HepG2 (cell line): Measurements from ENCODE around the gene MYLK2. TPM values are rescaled to one million over a fixed set of nuclear protein-coding genes. Genes with fewer than 3 reads are reported as not detected.

Experiments used
- GABPB1 ChIP-seq: IDR thresholded peaks from 2 replicates; pipeline ENCODE4 v1.6.1; 2016; ENCODE audit warnings: mild to moderate bottlenecking, missing genetic modification reagents, moderate library complexity, missing compliant biosample characterization
- HDAC1 ChIP-seq: sonication (generic); formaldehyde crosslinking; IDR thresholded peaks from 2 replicates; pipeline ENCODE4 v1.5.1; 2020; ENCODE audit warnings: mild to moderate bottlenecking, missing genetic modification reagents
- MEF2D ChIP-seq: sonication (generic); formaldehyde crosslinking; IDR thresholded peaks from 2 replicates; pipeline ENCODE4 v1.5.1; 2020; ENCODE audit warnings: mild to moderate bottlenecking, missing genetic modification reagents
- SALL1 ChIP-seq: sonication (generic); formaldehyde crosslinking; IDR thresholded peaks from 2 replicates; pipeline ENCODE4 v1.8.0; 2022; ENCODE audit warnings: mild to moderate bottlenecking, missing genetic modification reagents
- SRSF1 ChIP-seq: fragments of 200-400 bp; formaldehyde crosslinking; optimal IDR thresholded peaks from 2 replicates; pipeline ENCODE3; 2017; ENCODE audit warnings: mild to moderate bottlenecking, low read depth, low read length, moderate library complexity
- TBL1XR1 ChIP-seq: fragments of 150-350 bp; IDR thresholded peaks from 2 replicates; pipeline ENCODE4 v1.6.1; 2014; ENCODE audit warnings: borderline replicate concordance, low read length; ENCODE audit not compliant: partially characterized antibody
- ZNF296 ChIP-seq: sonication (generic); formaldehyde crosslinking; conservative IDR thresholded peaks from 2 replicates; pipeline ENCODE4 v1.5.0; 2020; ENCODE audit warnings: mild to moderate bottlenecking, missing genetic modification reagents
- ZNF432 ChIP-seq: sonication (generic); formaldehyde crosslinking; IDR thresholded peaks from 2 replicates; pipeline ENCODE4 v1.5.0; 2020; ENCODE audit warnings: missing genetic modification reagents, mild to moderate bottlenecking, borderline replicate concordance
- ZNF451 ChIP-seq: sonication (generic); formaldehyde crosslinking; IDR thresholded peaks from 2 replicates; pipeline ENCODE4 v1.5.0; 2020; ENCODE audit warnings: mild to moderate bottlenecking, missing genetic modification reagents
- ZNF572 ChIP-seq: sonication (generic); formaldehyde crosslinking; IDR thresholded peaks from 2 replicates; pipeline ENCODE4 v1.5.1; 2020; ENCODE audit warnings: mild to moderate bottlenecking, missing genetic modification reagents
- ZNF788 ChIP-seq: sonication (generic); formaldehyde crosslinking; IDR thresholded peaks from 2 replicates; pipeline ENCODE4 v1.5.0; 2020; ENCODE audit warnings: mild to moderate bottlenecking, missing genetic modification reagents, borderline replicate concordance
- polyA plus RNA-seq, 8 experiments: library from polyadenylated mRNA; depleted of rRNA in 3 of 8; stranded (reverse) in 7 of 8; unstranded in 1 of 8; fragments of >200 nt; fragmentation: Illumina TruSeq in 4 of 8; extraction: Trizol in 4 of 8; gene quantifications; 2 replicates each; pipeline versions ENCODE4 v1.2.1 to v1.2.3, GENCODE V29; 2011 to 2016; ENCODE audit warnings: low read depth in 4 of 8, missing spikeins in 1 of 8, mixed read lengths in 1 of 8; ENCODE audit not compliant: insufficient read depth in 1 of 8
- total RNA-seq, 5 experiments: library from RNA; depleted of rRNA; stranded (reverse); fragments of >200 nt; fragmentation: Illumina TruSeq; extraction: Trizol; gene quantifications; 2 replicates each; pipeline ENCODE4 v1.2.3, GENCODE V29; 2016; ENCODE audit warnings: low read depth in 1 of 5
- TF ChIP-seq, protein P1 (sequence below): sonication (generic); formaldehyde crosslinking; IDR thresholded peaks from one replicate; pipeline ENCODE4 v1.5.1; 2020; ENCODE audit warnings: mild to moderate bottlenecking, missing genetic modification reagents; ENCODE audit errors: not compliant biosample characterization
- TF ChIP-seq, protein P2 (sequence below): sonication (generic); formaldehyde crosslinking; IDR thresholded peaks from 2 replicates; pipeline ENCODE4 v1.4.0; 2020; ENCODE audit warnings: missing genetic modification reagents
- TF ChIP-seq, protein P3 (sequence below): sonication (generic); formaldehyde crosslinking; IDR thresholded peaks from 2 replicates; pipeline ENCODE4 v1.4.0; 2020; ENCODE audit warnings: missing genetic modification reagents
- TF ChIP-seq, protein P4 (sequence below): sonication (generic); formaldehyde crosslinking; conservative IDR thresholded peaks from 2 replicates; pipeline ENCODE4 v1.4.0; 2020; ENCODE audit warnings: missing genetic modification reagents

Gene MYLK2
- total and polyA plus RNA-seq, 2 of the 13 experiments (the other 11 are each of a cell fraction or from before 2014, with no cell fraction given): 0.27 TPM; not detected in 1

DNA sequence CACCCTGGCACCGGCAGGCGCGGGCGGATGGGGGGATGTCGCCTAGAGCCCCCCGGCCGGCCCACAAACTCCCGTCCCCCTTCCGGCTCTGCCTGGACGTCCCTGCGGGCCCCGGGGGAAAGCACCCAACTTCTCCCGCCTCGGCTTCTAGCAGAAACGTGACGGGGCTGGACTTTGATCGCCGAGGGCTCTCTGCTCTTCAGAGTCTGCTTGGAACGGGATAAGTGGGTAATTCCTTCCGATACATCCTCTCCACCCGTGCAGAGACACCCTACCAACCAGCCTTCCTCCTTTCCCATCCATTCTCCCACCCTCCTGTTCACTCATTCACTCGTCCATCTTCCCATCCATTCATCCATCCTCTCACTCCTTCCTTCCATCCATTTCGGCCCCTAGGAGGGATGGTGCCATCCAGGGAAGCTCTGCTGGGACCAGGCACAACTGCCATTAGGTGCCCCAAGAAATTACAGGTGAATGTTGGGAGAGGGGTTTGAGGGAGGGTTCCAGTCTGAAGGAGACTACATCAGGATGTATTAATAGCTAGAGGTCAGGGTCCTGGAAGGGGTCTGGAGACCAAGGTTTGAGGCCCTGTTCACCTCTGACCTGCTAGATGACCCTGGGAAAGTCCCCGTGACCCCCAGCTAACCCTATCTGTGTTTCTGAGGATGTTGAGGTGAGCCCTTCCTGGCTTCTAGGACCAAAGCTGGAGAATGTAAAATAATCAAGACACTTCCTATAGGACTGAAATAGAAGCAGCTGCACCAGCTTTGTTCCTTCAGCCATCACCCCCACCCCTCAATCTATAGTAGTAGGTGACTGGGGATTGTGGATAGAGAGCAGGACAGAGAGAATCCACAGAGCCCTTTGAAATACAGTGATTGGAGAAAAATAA lies 51.8 kb downstream of the MYLK2 start (continued):
- TF ChIP-seq, protein P1, sequence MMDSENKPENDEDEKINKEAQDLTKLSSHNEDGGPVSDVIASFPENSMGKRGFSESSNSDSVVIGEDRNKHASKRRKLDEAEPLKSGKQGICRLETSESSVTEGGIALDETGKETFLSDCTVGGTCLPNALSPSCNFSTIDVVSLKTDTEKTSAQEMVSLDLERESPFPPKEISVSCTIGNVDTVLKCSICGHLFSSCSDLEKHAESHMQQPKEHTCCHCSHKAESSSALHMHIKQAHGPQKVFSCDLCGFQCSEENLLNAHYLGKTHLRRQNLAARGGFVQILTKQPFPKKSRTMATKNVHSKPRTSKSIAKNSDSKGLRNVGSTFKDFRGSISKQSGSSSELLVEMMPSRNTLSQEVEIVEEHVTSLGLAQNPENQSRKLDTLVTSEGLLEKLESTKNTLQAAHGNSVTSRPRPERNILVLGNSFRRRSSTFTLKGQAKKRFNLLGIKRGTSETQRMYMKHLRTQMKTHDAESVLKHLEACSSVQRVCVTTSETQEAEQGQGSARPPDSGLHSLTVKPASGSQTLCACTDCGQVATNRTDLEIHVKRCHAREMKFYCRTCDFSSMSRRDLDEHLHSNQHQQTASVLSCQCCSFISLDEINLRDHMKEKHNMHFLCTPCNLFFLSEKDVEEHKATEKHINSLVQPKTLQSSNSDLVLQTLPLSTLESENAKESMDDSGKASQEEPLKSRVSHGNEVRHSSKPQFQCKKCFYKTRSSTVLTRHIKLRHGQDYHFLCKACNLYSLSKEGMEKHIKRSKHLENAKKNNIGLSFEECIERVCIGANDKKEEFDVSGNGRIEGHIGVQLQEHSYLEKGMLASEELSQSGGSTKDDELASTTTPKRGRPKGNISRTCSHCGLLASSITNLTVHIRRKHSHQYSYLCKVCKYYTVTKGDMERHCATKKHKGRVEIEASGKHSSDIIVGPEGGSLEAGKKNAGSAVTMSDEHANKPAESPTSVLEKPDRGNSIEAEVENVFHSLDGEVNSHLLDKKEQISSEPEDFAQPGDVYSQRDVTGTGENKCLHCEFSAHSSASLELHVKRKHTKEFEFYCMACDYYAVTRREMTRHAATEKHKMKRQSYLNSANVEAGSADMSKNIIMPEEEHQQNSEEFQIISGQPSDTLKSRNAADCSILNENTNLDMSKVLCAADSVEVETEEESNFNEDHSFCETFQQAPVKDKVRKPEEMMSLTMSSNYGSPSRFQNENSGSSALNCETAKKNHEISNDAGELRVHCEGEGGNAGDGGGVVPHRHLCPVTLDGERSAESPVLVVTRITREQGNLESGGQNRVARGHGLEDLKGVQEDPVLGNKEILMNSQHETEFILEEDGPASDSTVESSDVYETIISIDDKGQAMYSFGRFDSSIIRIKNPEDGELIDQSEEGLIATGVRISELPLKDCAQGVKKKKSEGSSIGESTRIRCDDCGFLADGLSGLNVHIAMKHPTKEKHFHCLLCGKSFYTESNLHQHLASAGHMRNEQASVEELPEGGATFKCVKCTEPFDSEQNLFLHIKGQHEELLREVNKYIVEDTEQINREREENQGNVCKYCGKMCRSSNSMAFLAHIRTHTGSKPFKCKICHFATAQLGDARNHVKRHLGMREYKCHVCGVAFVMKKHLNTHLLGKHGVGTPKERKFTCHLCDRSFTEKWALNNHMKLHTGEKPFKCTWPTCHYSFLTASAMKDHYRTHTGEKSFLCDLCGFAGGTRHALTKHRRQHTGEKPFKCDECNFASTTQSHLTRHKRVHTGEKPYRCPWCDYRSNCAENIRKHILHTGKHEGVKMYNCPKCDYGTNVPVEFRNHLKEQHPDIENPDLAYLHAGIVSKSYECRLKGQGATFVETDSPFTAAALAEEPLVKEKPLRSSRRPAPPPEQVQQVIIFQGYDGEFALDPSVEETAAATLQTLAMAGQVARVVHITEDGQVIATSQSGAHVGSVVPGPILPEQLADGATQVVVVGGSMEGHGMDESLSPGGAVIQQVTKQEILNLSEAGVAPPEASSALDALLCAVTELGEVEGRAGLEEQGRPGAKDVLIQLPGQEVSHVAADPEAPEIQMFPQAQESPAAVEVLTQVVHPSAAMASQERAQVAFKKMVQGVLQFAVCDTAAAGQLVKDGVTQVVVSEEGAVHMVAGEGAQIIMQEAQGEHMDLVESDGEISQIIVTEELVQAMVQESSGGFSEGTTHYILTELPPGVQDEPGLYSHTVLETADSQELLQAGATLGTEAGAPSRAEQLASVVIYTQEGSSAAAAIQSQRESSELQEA (CRISPR knock-in tag): peak; percentile 64
- TF ChIP-seq ZNF572 (CRISPR knock-in tag) (0 out of 2 replicates have a peak, but pooled peaks have one; percentile 31), ZNF451 (CRISPR knock-in tag) (0 out of 2 replicates have a peak, but pooled peaks have one; percentile 8), GABPB1 (CRISPR knock-in tag) (0 out of 2 replicates have a peak, but pooled peaks have one; percentile 0), SALL1 (CRISPR knock-in tag) (peak; percentile 28; the same call in 1 of the 2 replicates), ZNF788 (CRISPR knock-in tag) (peak; percentile 43; the same call in 1 of the 2 replicates), SRSF1 (peak; percentile 86), ZNF432 (CRISPR knock-in tag) (no peak), ZNF296 (0 out of 2 replicates have a peak, but pooled peaks have one; percentile 3), HDAC1 (0 out of 2 replicates have a peak, but pooled peaks have one; percentile 20), TBL1XR1 (no peak), MEF2D (CRISPR knock-in tag) (no peak)
- TF ChIP-seq, protein P2, sequence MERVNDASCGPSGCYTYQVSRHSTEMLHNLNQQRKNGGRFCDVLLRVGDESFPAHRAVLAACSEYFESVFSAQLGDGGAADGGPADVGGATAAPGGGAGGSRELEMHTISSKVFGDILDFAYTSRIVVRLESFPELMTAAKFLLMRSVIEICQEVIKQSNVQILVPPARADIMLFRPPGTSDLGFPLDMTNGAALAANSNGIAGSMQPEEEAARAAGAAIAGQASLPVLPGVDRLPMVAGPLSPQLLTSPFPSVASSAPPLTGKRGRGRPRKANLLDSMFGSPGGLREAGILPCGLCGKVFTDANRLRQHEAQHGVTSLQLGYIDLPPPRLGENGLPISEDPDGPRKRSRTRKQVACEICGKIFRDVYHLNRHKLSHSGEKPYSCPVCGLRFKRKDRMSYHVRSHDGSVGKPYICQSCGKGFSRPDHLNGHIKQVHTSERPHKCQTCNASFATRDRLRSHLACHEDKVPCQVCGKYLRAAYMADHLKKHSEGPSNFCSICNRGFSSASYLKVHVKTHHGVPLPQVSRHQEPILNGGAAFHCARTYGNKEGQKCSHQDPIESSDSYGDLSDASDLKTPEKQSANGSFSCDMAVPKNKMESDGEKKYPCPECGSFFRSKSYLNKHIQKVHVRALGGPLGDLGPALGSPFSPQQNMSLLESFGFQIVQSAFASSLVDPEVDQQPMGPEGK: peak; percentile 12
- TF ChIP-seq, protein P3, sequence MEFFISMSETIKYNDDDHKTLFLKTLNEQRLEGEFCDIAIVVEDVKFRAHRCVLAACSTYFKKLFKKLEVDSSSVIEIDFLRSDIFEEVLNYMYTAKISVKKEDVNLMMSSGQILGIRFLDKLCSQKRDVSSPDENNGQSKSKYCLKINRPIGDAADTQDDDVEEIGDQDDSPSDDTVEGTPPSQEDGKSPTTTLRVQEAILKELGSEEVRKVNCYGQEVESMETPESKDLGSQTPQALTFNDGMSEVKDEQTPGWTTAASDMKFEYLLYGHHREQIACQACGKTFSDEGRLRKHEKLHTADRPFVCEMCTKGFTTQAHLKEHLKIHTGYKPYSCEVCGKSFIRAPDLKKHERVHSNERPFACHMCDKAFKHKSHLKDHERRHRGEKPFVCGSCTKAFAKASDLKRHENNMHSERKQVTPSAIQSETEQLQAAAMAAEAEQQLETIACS: no peak
- TF ChIP-seq, protein P4, sequence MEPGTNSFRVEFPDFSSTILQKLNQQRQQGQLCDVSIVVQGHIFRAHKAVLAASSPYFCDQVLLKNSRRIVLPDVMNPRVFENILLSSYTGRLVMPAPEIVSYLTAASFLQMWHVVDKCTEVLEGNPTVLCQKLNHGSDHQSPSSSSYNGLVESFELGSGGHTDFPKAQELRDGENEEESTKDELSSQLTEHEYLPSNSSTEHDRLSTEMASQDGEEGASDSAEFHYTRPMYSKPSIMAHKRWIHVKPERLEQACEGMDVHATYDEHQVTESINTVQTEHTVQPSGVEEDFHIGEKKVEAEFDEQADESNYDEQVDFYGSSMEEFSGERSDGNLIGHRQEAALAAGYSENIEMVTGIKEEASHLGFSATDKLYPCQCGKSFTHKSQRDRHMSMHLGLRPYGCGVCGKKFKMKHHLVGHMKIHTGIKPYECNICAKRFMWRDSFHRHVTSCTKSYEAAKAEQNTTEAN: no peak
